Liver (tissue), 3 donors: Measurements from ENCODE around the gene ZC3H13.

Experiments
- EGR1 ChIP-seq, 2 donors: IDR thresholded peaks; 2 replicates each; pipeline ENCODE4 v1.6.1; 2016 to 2018; ENCODE audit warnings: antibody characterized with exemption in 2 of 2, low read depth in 2 of 2
- FOXA1 ChIP-seq: IDR thresholded peaks from 2 replicates; pipeline ENCODE4 v1.6.1; 2016; ENCODE audit warnings: antibody characterized with exemption
- RAD21 ChIP-seq, 2 donors: IDR thresholded peaks; 2 replicates each; pipeline ENCODE4 v1.6.1; 2016; ENCODE audit warnings: antibody characterized with exemption in 2 of 2, mild to moderate bottlenecking in 2 of 2
- TAF1 ChIP-seq: conservative IDR thresholded peaks from 2 replicates; pipeline ENCODE4 v1.6.1; 2016; ENCODE audit warnings: antibody characterized with exemption, mild to moderate bottlenecking
- TF ChIP-seq, protein P1 (sequence below): fragments of 150-350 bp; IDR thresholded peaks from 2 replicates; pipeline ENCODE4 v1.5.1; 2017; ENCODE audit warnings: improper control_type of control experiment, low read depth, low read length; ENCODE audit not compliant: missing input control
- TF ChIP-seq, protein P2 (sequence below): IDR thresholded peaks from 2 replicates; pipeline ENCODE4 v1.6.1; 2016; ENCODE audit warnings: antibody characterized with exemption
- TF ChIP-seq, protein P3 (sequence below): IDR thresholded peaks from 2 replicates; pipeline ENCODE4 v1.6.1; 2016; ENCODE audit warnings: antibody characterized with exemption, mild to moderate bottlenecking
- TF ChIP-seq, protein P4 (sequence below): IDR thresholded peaks from 2 replicates; pipeline ENCODE4 v1.6.1; 2016; ENCODE audit warnings: antibody characterized with exemption
- donor health status: healthy.
- donor health status: healthy.

DNA sequence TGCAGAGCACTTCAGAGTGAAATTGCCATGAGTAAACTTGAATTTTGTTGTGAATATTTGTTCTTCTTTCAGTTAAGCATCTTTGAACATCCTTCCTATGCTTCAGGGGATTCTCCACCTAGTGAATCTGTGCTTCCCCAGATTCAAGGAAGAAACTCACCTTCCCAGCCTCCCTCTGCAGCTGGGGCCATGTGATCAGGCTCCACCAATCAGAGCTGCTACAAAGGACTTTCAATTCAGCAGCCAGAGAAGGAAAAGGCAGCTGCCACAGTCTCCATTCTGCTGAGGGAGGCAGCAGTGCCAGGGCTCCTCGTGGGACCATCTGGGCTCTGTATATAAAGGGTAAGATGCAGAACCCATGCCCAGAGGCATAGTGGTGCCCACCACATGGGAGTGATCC, 111.3 kb downstream of the ZC3H13 start:
- TF ChIP-seq, protein P1, sequence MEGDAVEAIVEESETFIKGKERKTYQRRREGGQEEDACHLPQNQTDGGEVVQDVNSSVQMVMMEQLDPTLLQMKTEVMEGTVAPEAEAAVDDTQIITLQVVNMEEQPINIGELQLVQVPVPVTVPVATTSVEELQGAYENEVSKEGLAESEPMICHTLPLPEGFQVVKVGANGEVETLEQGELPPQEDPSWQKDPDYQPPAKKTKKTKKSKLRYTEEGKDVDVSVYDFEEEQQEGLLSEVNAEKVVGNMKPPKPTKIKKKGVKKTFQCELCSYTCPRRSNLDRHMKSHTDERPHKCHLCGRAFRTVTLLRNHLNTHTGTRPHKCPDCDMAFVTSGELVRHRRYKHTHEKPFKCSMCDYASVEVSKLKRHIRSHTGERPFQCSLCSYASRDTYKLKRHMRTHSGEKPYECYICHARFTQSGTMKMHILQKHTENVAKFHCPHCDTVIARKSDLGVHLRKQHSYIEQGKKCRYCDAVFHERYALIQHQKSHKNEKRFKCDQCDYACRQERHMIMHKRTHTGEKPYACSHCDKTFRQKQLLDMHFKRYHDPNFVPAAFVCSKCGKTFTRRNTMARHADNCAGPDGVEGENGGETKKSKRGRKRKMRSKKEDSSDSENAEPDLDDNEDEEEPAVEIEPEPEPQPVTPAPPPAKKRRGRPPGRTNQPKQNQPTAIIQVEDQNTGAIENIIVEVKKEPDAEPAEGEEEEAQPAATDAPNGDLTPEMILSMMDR = no peak
- TF ChIP-seq, protein P2, sequence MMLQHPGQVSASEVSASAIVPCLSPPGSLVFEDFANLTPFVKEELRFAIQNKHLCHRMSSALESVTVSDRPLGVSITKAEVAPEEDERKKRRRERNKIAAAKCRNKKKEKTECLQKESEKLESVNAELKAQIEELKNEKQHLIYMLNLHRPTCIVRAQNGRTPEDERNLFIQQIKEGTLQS = no peak
- TF ChIP-seq TAF1 (no peak), RAD21 (IDR thresholded peaks at IDR 0.05) (no peak), FOXA1 (no peak), EGR1 (IDR thresholded peaks at IDR 0.05; ENCODE audit: low read depth in 2 of 2) (no peak)
- TF ChIP-seq, protein P3, sequence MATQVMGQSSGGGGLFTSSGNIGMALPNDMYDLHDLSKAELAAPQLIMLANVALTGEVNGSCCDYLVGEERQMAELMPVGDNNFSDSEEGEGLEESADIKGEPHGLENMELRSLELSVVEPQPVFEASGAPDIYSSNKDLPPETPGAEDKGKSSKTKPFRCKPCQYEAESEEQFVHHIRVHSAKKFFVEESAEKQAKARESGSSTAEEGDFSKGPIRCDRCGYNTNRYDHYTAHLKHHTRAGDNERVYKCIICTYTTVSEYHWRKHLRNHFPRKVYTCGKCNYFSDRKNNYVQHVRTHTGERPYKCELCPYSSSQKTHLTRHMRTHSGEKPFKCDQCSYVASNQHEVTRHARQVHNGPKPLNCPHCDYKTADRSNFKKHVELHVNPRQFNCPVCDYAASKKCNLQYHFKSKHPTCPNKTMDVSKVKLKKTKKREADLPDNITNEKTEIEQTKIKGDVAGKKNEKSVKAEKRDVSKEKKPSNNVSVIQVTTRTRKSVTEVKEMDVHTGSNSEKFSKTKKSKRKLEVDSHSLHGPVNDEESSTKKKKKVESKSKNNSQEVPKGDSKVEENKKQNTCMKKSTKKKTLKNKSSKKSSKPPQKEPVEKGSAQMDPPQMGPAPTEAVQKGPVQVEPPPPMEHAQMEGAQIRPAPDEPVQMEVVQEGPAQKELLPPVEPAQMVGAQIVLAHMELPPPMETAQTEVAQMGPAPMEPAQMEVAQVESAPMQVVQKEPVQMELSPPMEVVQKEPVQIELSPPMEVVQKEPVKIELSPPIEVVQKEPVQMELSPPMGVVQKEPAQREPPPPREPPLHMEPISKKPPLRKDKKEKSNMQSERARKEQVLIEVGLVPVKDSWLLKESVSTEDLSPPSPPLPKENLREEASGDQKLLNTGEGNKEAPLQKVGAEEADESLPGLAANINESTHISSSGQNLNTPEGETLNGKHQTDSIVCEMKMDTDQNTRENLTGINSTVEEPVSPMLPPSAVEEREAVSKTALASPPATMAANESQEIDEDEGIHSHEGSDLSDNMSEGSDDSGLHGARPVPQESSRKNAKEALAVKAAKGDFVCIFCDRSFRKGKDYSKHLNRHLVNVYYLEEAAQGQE = no peak
- TF ChIP-seq, protein P4, sequence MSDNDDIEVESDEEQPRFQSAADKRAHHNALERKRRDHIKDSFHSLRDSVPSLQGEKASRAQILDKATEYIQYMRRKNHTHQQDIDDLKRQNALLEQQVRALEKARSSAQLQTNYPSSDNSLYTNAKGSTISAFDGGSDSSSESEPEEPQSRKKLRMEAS = no peak
